ENCODE results near the gene SOX12. TPM values are rescaled to one million over a fixed set of nuclear protein-coding genes. Genes with fewer than 3 reads are reported as not detected.

Gene SOX12
- total RNA-seq, 1 experiment from 2014 or later, result 40.4 TPM

- no peak overlapping the region for H2AFZ ChIP-seq (ENCODE audit: low read depth, low read length, poor library complexity, severe bottlenecking)
- H3K4me2 ChIP-seq (ENCODE audit: low read length), result no peak overlapping the region
- no peak overlapping the region for H3K9ac ChIP-seq (ENCODE audit: low read length)
- H3K9me2 ChIP-seq (ENCODE audit: insufficient read depth), result no peaks in the 10 kb centered on the region
- ChIA-PET CTCF (no interaction called here), RAD21 (ENCODE audit: low non-redundant PET in 1 of 2, low total read pairs in 2 of 2, uncharacterized antibody in 2 of 2, unreplicated experiment in 2 of 2) (interaction anchor here in 1 of 2 experiments (0.6 kb wide), 1 partner anchor 13 kb away, joined by 5 read pairs; no protein-coding TSS in a partner anchor), POLR2A (interaction anchor here (0.7 to 29.0 kb wide), 4 partner anchors 11 to 51 kb away, joined by 3 to 779 read pairs (median 321); partner anchors contain the start of gene RBCK1)
- no peaks in the 10 kb centered on the region for H3K36me3 ChIP-seq (ENCODE audit: control insufficient read depth in 1 of 2, insufficient read depth in 2 of 2, low read length in 2 of 2)
- DNase-seq (ENCODE audit: low read depth, low spot score) (no peak), ATAC-seq (no peak)
- no peak overlapping the region for H3K27ac ChIP-seq (ENCODE audit: low read depth, low read length)
- H4K20me1 ChIP-seq (ENCODE audit: insufficient read depth), result no peaks in the 10 kb centered on the region
- intact Hi-C loops (cut with micrococcal nuclease), result no loop called here
- no peaks in the 10 kb centered on the region for H3K9me3 ChIP-seq (ENCODE audit: control insufficient read depth in 1 of 2, insufficient read depth in 1 of 2, low read depth in 1 of 2, low read length in 2 of 2)
- no TSS peak for BruUV-seq (replicated peaks)
- TF ChIP-seq CTCF (IDR thresholded peaks at IDR 0.05 in 2 of 3, conservative IDR thresholded peaks at IDR 0.05 in 1 of 3; ENCODE audit: borderline replicate concordance in 1 of 3, insufficient read depth in 1 of 3, low read depth in 2 of 3, low read length in 2 of 3) (no peak), EZH2phosphoT487 (IDR thresholded peaks at IDR 0.05; ENCODE audit: borderline replicate concordance) (no peak), CBX3 (IDR thresholded peaks at IDR 0.05; ENCODE audit: low read depth) (no peak), FOSL1 (IDR thresholded peaks at IDR 0.05; ENCODE audit: low read depth) (no peak), SIN3A (IDR thresholded peaks at IDR 0.05; ENCODE audit: low read depth) (no peak), TCF7L2 (IDR thresholded peaks at IDR 0.05; ENCODE audit: borderline replicate concordance, extremely low read depth, insufficient read depth, insufficient read length) (no peak), POLR2A (IDR thresholded peaks at IDR 0.05; ENCODE audit: borderline replicate concordance, extremely low read depth, insufficient read depth, insufficient read length) (no peak), ZNF274 (IDR thresholded peaks at IDR 0.05; ENCODE audit: low read depth, low read length) (no peak), EZH2 (IDR thresholded peaks at IDR 0.05) (no peak), POLR2AphosphoS5 (IDR thresholded peaks at IDR 0.05; ENCODE audit: low read depth, low read length) (no peak), RAD21 (IDR thresholded peaks at IDR 0.05; ENCODE audit: low read depth) (no peak), MAX (IDR thresholded peaks at IDR 0.05) (no peak), YY1 (IDR thresholded peaks at IDR 0.05; ENCODE audit: extremely low read depth, insufficient replicate concordance, low read depth, low read length) (no peak), ATF3 (IDR thresholded peaks at IDR 0.05) (no peak), ZFX (IDR thresholded peaks at IDR 0.05) (no peak), SRF (IDR thresholded peaks at IDR 0.05; ENCODE audit: low read depth) (no peak), SP1 (IDR thresholded peaks at IDR 0.05; ENCODE audit: low read depth) (no peak), ELF1 (IDR thresholded peaks at IDR 0.05; ENCODE audit: borderline replicate concordance, low read depth) (no peak), EGR1 (IDR thresholded peaks at IDR 0.05; ENCODE audit: low read depth) (no peak), REST (IDR thresholded peaks at IDR 0.05; ENCODE audit: low read depth) (no peak)
- no peak overlapping the region for H3K4me3 ChIP-seq (replicated peaks in 1 of 2; ENCODE audit: low read depth in 1 of 2, low read length in 2 of 2)
- H3K4me1 ChIP-seq (ENCODE audit: control insufficient read depth in 1 of 2, insufficient read depth in 2 of 2, low read length in 2 of 2), result peaks cover 58 to 65% of the 10 kb centered on the region in 2 experiments
- no peaks in the 10 kb centered on the region for H3K79me2 ChIP-seq (ENCODE audit: insufficient read depth, low read length)
- H3K27me3 ChIP-seq (ENCODE audit: insufficient read depth, low read length), result no peaks in the 10 kb centered on the region
Observed at GRCh38 chr20:375265-375889, 50.0 kb downstream of the SOX12 start.

Data from HCT116 (cell line).